Stromal cell of bone marrow (primary cell): ENCODE measurements around the gene DNMT3A.

ENCODE experiments used
- DNase-seq: peaks from one replicate; pipeline ENCODE4 v3.0.0-alpha.2; 2012; ENCODE audit warnings: low read depth

DNMT3A gene

GRCh38 chr2:25343187-25343825 is 1.6 kb upstream of the DNMT3A start:
- no peak for DNase-seq

- DNase-seq = peak; percentile 52
These were observed 854 bp upstream of the DNMT3A start for GRCh38 chr2:25342372-25343186.

GRCh38 chr2:25341011-25341727 is 556 bp downstream of the DNMT3A start:
- DNase-seq = no peak

GRCh38 chr2:25340181-25340921 is 1.4 kb downstream of the DNMT3A start:
- DNase-seq = no peak

- DNase-seq = no peak
These were observed 1.9 kb downstream of the DNMT3A start for GRCh38 chr2:25339791-25340180.

- DNase-seq = no peak
These were observed 2.5 kb downstream of the DNMT3A start for GRCh38 chr2:25339211-25339674.

- DNase-seq = no peak
These were observed 3.3 kb downstream of the DNMT3A start for GRCh38 chr2:25338401-25338800.

GRCh38 chr2:25337891-25338290 is 3.8 kb downstream of the DNMT3A start:
- DNase-seq = no peak

- no peak for DNase-seq
These were observed 4.4 kb downstream of the DNMT3A start for GRCh38 chr2:25337276-25337675.

GRCh38 chr2:25336383-25336841 is 5.3 kb downstream of the DNMT3A start:
- DNase-seq = no peak

GRCh38 chr2:25335971-25336370 is 5.8 kb downstream of the DNMT3A start:
- no peak for DNase-seq

GRCh38 chr2:25335204-25335603 is 6.5 kb downstream of the DNMT3A start:
- no peak for DNase-seq

- no peak for DNase-seq
These were observed 7.2 kb downstream of the DNMT3A start for GRCh38 chr2:25334482-25334881.

- DNase-seq = no peak
These were observed 7.7 kb downstream of the DNMT3A start for GRCh38 chr2:25333981-25334380.

- DNase-seq = no peak
These were observed 9.2 kb downstream of the DNMT3A start for GRCh38 chr2:25332571-25332970.

GRCh38 chr2:25331686-25332365 is 9.9 kb downstream of the DNMT3A start:
- DNase-seq = no peak

- no peak for DNase-seq
These were observed 10.8 kb downstream of the DNMT3A start for GRCh38 chr2:25330937-25331336.

GRCh38 chr2:25330273-25330672 is 11.5 kb downstream of the DNMT3A start:
- DNase-seq = no peak

GRCh38 chr2:25328152-25329085 is 13.3 kb downstream of the DNMT3A start:
- no peak for DNase-seq

- DNase-seq = no peak
These were observed 15.3 kb downstream of the DNMT3A start for GRCh38 chr2:25326326-25327013.
